ENCODE results near the gene CARHSP1.

CARHSP1 gene

GRCh38 chr16:8908810-8909468 lies 40.1 kb upstream of the CARHSP1 start:
- Histone ChIP-seq H3K9me3 (ENCODE audit: insufficient read depth, low read depth, low read length) (no peaks in the 10 kb centered on the region), H3K36me3 (ENCODE audit: insufficient read depth, low read length) (peaks cover 81% of the 10 kb centered on the region; the same call in 1 of the 2 replicates), H3K9ac (ENCODE audit: low read depth, low read length, poor library complexity, severe bottlenecking) (no peak overlapping the region), H3K9me2 (replicated peaks; ENCODE audit: low read depth, low read length) (no peaks in the 10 kb centered on the region), H3F3A (ENCODE audit: low read depth) (no peaks in the 10 kb centered on the region), H3K27me3 (ENCODE audit: insufficient read depth, low read length, poor library complexity, severe bottlenecking) (no peaks in the 10 kb centered on the region), H3K4me1 (ENCODE audit: insufficient read depth, low read length, poor library complexity, severe bottlenecking) (no peaks in the 10 kb centered on the region), H3K4me2 (ENCODE audit: low read depth, low read length, poor library complexity, severe bottlenecking) (no peak overlapping the region), H4K20me1 (ENCODE audit: insufficient read depth, low read length, poor library complexity, severe bottlenecking) (no peaks in the 10 kb centered on the region), H2AFZ (ENCODE audit: low read length) (no peak overlapping the region), H3K79me2 (ENCODE audit: insufficient read depth, low read length) (no peaks in the 10 kb centered on the region), H3K4me3 (ENCODE audit: low read length, poor library complexity, severe bottlenecking) (no peak overlapping the region)
- TF ChIP-seq, protein P1, sequence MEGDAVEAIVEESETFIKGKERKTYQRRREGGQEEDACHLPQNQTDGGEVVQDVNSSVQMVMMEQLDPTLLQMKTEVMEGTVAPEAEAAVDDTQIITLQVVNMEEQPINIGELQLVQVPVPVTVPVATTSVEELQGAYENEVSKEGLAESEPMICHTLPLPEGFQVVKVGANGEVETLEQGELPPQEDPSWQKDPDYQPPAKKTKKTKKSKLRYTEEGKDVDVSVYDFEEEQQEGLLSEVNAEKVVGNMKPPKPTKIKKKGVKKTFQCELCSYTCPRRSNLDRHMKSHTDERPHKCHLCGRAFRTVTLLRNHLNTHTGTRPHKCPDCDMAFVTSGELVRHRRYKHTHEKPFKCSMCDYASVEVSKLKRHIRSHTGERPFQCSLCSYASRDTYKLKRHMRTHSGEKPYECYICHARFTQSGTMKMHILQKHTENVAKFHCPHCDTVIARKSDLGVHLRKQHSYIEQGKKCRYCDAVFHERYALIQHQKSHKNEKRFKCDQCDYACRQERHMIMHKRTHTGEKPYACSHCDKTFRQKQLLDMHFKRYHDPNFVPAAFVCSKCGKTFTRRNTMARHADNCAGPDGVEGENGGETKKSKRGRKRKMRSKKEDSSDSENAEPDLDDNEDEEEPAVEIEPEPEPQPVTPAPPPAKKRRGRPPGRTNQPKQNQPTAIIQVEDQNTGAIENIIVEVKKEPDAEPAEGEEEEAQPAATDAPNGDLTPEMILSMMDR (conservative IDR thresholded peaks at IDR 0.05; ENCODE audit: low read length): no peak
- TF ChIP-seq EZH2phosphoT487 (IDR thresholded peaks at IDR 0.05; ENCODE audit: borderline replicate concordance): no peak

DNA sequence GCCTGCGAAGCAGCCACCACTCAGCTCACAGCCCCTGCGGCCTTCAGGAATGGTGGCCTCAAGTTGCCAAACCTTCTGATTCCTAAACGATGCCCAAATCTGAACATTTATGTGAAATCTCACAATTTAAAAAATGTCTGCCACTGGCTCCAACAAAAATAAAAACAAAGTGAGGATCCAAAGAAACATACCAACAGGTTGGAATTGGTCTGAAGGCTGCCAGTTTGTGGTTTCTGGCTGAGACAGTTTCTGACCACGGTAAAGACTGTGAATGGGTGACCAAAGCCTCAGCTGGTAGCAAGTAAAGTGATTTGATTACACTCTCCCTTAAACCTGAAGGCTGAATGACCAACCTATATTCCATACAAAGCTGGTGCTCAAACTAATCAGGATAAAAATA lies 38.3 kb upstream of the CARHSP1 start:
- no peaks in the 10 kb centered on the region for H3F3A ChIP-seq (ENCODE audit: low read depth)
- no peaks in the 10 kb centered on the region for H3K9me2 ChIP-seq (replicated peaks; ENCODE audit: low read depth, low read length)
- H3K4me2 ChIP-seq (ENCODE audit: low read depth, low read length, poor library complexity, severe bottlenecking): no peak overlapping the region
- no peaks in the 10 kb centered on the region for H3K27me3 ChIP-seq (ENCODE audit: insufficient read depth, low read length, poor library complexity, severe bottlenecking)
- no peak overlapping the region for H3K9ac ChIP-seq (ENCODE audit: low read depth, low read length, poor library complexity, severe bottlenecking)
- no peak overlapping the region for H3K4me3 ChIP-seq (ENCODE audit: low read length, poor library complexity, severe bottlenecking)
- H3K4me1 ChIP-seq (ENCODE audit: insufficient read depth, low read length, poor library complexity, severe bottlenecking): no peaks in the 10 kb centered on the region
- no peaks in the 10 kb centered on the region for H3K79me2 ChIP-seq (ENCODE audit: insufficient read depth, low read length)
- no peaks in the 10 kb centered on the region for H3K9me3 ChIP-seq (ENCODE audit: insufficient read depth, low read depth, low read length)
- no peak for TF ChIP-seq EZH2phosphoT487 (IDR thresholded peaks at IDR 0.05; ENCODE audit: borderline replicate concordance)
- TF ChIP-seq, protein P1 (conservative IDR thresholded peaks at IDR 0.05; ENCODE audit: low read length): no peak
- H2AFZ ChIP-seq (ENCODE audit: low read length): no peak overlapping the region
- H4K20me1 ChIP-seq (ENCODE audit: insufficient read depth, low read length, poor library complexity, severe bottlenecking): no peaks in the 10 kb centered on the region
- H3K36me3 ChIP-seq (ENCODE audit: insufficient read depth, low read length): peaks cover 80% of the 10 kb centered on the region; the same call in 1 of the 2 replicates

GRCh38 chr16:8905795-8906591 lies 37.2 kb upstream of the CARHSP1 start:
- Histone ChIP-seq H3K79me2 (ENCODE audit: insufficient read depth, low read length) (no peaks in the 10 kb centered on the region), H3K27me3 (ENCODE audit: insufficient read depth, low read length, poor library complexity, severe bottlenecking) (no peaks in the 10 kb centered on the region), H3K4me1 (ENCODE audit: insufficient read depth, low read length, poor library complexity, severe bottlenecking) (no peaks in the 10 kb centered on the region), H3K4me3 (ENCODE audit: low read length, poor library complexity, severe bottlenecking) (no peak overlapping the region), H3F3A (ENCODE audit: low read depth) (no peaks in the 10 kb centered on the region), H3K4me2 (ENCODE audit: low read depth, low read length, poor library complexity, severe bottlenecking) (no peak overlapping the region), H3K36me3 (ENCODE audit: insufficient read depth, low read length) (peaks cover 80% of the 10 kb centered on the region; the same call in 1 of the 2 replicates), H3K9me2 (replicated peaks; ENCODE audit: low read depth, low read length) (no peaks in the 10 kb centered on the region), H3K9ac (ENCODE audit: low read depth, low read length, poor library complexity, severe bottlenecking) (no peak overlapping the region), H3K9me3 (ENCODE audit: insufficient read depth, low read depth, low read length) (no peaks in the 10 kb centered on the region), H4K20me1 (ENCODE audit: insufficient read depth, low read length, poor library complexity, severe bottlenecking) (no peaks in the 10 kb centered on the region), H2AFZ (ENCODE audit: low read length) (no peak overlapping the region)
- TF ChIP-seq EZH2phosphoT487 (IDR thresholded peaks at IDR 0.05; ENCODE audit: borderline replicate concordance): no peak
- TF ChIP-seq, protein P1 (conservative IDR thresholded peaks at IDR 0.05; ENCODE audit: low read length): peak; percentile 29

All from Loucy (cell line).